GM21619 (cell line): ENCODE results near the gene HSPH1.
"Not testable (repeated sequence)": the region's sequence is repeated elsewhere in the genome, so short reads cannot be mapped to it uniquely, and the experiment has no call there.

Experiments used
- ATAC-seq: cut with Tn5 transposase; IDR thresholded peaks from one replicate; pipeline ENCODE4 v1.9.1; 2021; ENCODE audit not compliant: unreplicated experiment

Gene HSPH1

DNA sequence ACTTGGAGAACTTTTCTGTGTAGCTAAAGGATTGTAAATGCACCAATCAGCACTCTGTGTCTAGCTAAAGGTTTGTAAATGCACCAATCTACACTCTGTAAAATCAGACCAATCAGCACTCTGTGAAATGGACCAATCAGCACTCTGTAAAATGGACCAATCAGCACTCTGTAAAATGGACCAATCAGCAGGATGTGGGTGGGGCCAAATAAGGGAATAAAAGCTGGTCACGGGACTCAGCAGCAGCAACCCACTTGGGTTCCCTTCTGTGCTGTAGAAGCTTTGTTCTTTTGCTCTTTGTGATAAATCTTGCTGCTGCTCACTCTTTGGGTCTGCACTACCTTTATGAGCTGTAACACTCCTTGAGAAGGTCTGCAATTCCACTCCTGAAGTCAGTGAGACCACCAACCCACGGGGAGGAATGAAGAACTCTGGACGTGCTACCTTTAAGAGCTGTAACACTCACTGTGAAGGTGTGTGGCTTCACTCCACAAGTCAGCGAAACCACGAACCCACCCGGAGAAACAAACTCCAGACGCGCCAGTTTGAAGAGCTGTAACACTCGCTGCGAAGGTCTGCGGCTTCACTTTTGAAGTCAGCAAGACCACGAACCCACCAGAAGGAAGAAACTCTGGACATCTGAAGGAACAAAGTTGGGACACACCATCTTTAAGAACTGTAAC lies 16.2 kb upstream of the HSPH1 start:
- ATAC-seq = not testable (repeated sequence)

GRCh38 chr13:31175847-31176532 lies 14.3 kb upstream of the HSPH1 start:
- no peak for ATAC-seq

DNA sequence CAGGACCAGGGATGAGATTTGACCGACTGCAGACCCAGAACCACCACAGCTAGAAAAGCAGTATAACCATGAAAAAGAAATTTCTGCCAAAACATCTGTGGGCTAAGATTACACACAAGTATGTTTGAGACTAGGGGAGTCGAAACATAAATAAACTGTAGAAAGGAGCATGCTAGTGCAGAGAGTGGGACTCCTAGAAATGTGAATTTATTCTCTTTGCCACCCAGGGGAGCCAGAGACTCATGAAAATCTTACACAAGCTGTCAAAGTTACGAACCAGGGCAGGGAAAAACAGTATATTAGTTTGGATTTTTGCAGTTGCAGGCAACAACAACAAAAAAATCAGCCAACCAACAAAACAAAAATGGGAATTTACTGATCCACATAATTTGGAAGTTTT lies 12.3 kb upstream of the HSPH1 start:
- ATAC-seq = no peak

DNA sequence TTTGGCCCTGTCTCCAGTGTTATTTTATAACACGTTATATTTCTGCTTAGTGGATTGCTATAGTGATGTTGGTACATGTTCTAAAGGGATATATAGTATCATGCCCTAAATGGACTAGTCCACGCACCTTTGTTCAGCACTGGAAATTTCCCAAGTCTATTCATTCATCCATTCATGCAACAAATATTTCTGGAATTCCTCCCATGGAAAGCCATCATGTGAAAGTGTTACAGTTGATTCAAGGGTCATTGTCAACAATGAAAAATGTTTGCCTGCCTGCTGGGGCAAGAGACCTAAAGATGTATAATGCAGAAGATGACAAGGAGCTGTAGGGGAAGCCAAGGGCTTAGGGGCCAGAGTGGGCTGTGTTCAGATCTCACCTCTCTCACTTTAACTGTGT lies 10.8 kb upstream of the HSPH1 start:
- ATAC-seq = no peak

- ATAC-seq = no peak
Observed at GRCh38 chr13:31172001-31172400, 10.3 kb upstream of the HSPH1 start.

DNA sequence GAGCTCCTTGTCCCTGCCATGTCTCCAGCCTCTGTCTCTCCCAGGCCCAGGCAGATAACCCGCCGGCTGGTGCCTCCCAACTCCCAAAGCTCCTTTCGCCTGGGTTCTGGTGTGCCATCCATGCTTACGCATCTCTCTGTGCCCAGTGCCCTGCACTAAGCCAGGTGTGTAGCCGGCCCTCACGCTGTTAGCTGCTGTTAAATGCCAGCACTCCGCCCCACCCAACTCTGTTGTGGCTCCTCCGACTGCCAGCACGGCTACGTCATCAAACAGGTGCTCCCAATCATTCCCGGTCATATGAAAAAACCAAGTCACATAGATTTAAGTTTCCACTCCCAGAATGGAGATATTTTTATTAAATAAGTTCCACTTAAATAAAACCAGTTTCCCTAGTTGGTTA lies 7.0 kb upstream of the HSPH1 start:
- ATAC-seq = no peak

DNA sequence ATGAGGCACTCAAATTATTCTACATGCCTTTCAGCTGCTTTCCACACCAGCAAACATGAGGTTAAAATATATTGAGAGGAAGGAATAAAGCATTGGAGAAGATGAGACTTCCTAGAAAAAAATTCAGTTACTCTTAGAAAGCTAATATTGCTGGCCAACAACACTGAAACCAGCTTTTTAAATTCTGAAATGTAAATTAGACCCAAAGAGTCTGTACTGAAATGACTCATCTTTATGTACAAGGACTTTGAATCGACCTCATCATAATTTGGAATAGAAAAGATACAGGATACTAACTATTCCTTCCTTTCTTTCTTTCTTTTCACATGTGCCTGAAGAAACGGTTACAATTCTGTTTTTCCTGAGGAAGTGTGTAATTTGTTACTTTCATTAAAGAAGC lies 6.5 kb upstream of the HSPH1 start:
- ATAC-seq = peak; percentile 49

GRCh38 chr13:31167490-31167889 lies 5.8 kb upstream of the HSPH1 start:
- ATAC-seq = peak; percentile 65

- no peak for ATAC-seq
Observed at GRCh38 chr13:31166591-31166990, 4.9 kb upstream of the HSPH1 start.

DNA sequence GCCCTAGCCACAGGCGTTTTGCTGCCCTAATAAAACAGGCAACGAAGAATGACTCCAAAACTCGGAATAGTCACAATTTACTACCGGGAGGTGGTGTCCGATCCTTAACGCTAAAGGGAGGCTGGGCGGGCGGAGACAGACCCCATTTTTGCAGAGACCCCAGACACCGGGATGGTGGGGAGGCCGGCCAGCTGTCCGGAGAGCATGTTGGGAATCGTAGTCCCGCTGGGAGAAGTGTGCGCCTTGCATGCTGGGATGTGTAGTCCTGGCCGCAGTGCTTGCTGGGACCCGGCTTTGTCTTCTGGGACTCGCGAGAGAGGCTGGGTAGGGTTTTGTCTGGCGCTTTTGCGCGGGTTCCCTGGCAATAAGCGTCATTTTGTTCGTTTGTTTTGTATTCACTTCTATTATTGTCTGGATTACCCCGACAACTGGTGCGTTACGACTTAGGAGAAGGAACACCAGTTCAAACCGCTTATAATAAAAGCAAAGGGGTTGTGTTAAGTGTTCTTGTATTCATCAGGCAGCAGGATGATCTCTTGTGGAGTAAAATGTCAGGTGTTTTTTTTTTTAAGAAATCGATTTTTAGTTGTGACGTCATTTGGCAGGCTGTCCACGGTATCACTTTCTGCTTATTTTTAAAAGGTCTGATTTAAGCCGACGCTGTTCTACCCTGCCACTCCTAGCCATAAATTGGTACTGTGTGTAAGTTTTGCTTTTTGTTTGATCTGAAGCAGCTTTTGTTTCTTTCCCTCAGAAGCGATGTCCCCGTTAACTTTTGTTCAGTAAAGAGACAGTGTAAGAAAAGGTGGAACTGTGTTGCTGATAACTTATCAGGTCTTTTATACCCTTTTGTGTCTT lies 676 bp upstream of the HSPH1 start:
- ATAC-seq = peak; percentile 77

DNA sequence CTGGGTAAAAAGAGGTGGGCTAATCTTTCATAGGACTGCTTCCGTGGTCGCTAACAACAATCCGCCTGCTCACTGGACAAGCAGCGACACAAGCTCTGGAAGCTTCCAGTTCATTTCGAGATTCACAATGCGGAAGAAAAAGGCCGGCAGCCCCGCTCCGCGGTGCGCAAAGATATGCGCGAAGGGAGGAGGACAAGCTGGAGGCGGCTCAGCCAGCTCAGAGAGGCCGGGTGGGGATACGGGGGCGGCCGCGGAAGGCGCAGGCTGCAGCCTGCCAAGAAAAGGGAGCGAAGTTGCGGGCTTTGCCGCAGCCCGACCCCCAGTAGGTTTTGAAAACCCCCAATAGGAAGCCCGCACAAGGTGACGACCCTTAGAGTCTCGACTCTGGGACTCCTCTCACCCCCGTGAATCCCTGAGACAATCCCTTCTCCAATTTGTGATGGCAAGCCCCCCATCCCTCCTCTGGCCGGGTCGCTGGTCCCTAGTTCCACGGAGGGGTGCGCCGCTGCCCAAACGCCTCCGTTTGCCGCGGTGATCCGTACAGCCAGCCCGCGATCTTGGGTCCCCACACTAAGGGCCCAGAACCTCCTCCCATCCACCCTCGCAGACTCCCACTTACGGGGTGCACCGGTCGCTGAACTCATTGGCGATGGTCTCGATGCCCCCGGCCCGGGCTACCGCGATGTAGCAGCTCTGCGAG lies 697 bp downstream of the HSPH1 start:
- ATAC-seq = peak; percentile 25

DNA sequence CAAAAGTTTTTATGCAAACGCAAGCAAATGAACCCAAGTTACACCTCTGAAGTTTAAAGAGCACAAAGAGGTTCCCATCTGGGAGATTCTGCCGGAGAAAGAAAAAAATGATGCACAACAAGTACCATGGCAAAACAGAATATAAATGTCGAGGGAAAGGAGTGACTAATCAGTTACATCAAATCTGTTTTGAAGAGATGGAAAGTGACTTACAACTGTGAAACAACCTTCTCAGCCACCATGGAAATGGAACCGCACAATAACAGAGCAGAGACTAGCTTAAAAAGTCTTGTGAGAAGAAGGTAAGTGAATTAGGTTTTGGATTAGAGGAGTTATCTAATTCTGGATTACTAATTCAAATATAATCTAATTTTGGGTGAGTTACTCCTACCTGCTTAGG lies 2.4 kb downstream of the HSPH1 start:
- no peak for ATAC-seq

GRCh38 chr13:31154939-31155338 lies 6.8 kb downstream of the HSPH1 start:
- no peak for ATAC-seq

DNA sequence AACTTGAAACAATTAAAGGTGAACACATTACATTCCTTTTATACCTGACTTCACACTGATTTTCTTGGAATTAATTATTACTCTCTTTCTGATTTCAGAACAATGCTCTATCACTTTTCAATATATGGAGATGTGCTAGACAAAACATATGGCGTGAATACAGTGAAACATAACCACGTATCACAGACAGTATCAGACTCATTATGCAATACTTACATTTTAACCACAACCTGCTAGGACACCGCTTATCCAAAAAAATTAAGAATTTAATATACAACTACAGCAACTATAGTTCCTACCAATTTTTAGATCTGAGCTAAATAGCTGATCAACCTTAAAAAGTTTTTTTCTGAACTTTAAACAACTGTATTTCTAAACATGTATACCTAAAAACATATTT lies 9.9 kb downstream of the HSPH1 start:
- ATAC-seq = no peak

DNA sequence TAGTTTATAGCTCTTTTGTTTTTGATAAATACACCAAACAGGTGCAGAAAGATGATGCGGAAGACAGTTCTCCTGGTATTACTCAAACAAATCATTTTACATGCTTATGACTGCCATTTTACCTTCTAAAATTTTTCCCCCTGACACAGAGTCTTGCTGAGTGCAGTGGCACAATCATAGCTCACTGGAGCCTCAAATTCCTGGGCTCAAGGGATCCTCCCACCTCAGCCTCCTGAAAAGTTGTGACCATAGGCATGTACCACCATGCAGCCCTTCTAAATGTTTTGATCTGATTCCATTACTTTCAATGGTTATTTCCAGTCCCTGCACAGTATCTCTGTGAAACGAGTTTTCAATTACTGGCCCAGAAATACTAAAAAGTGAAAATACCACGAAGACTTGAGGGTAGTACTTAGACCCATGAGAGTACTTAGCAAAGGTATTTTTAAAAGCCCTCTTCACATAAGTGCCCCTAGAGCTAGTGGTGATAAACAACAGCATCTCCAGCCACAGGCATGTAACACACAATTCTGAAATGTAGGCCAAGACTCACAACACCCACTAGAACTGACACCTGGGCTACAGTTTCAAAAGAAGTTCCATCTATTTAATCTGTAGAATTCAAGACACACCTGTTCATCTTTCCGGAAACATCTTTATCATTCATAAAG lies 11.3 kb downstream of the HSPH1 start:
- no peak for ATAC-seq

- no peak for ATAC-seq
Observed at GRCh38 chr13:31149604-31150003, 12.1 kb downstream of the HSPH1 start.

- no peak for ATAC-seq
Observed at GRCh38 chr13:31145417-31145816, 16.3 kb downstream of the HSPH1 start.

DNA sequence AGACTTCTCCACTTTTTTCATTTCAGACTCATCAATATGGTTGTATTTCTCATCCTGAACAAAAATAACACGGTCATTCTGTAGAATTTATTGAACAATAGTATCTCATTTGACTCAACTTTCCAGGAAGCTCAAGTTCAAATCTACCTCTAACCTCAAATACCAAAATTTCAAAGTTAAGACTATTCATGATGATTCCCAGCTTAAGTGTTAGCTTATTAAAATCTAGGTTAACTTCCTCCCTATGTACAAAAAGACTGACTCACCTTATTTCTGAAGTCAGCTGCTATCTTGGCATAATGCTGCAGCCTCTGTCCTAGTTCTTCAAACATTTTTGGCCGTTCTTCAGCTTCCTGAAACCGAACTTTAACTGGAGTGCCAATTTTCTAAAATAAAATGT lies 23.2 kb downstream of the HSPH1 start:
- no peak for ATAC-seq

DNA sequence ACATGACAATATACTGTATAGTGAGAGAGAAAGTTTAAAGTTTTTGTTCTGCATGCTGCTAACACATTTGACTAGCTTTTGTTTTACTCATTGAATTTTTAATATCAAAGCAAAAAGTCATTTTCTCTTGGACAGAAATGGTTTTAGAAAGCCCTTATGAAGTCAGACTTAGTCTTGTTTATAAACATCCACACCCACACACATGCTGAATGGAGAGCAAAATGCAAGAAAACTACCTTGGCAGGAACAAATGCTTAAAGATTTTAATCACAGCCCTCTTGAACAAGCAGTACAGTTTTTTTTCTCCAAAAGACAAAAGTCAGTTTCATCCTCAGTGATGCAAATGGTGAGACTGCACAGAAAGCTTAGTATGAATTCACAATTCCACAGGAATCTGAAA lies 25.0 kb downstream of the HSPH1 start:
- no peak for ATAC-seq

DNA sequence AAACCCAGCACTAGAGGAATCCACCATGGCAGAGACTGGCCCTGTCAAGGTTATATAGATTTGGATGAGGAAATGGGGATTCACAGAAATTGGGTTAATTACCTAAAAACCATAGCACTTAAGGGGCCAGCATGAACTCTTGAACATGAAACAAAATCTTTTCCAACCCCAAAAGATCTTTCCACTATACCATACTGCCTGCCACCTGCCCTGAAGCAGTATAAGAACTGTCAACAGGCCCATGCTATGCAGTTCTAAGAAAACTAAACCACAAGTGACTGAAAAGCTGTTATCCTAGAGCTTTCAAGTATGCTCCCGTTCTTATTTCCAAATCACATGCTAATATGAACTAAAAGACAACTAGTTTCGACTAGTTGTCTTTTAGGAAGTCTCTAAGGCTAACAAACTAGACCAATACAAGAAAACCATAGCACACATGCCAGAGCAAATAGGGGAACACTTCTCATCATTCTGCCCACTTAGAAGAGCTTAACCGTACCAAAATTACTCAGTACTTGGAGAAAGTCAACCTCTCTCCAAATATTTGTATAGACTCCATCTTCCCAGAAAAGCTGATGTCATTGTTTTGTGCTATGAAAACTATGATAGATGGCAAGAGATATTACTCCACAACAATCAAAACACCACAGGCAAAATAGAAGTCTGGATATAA lies 27.5 kb downstream of the HSPH1 start:
- no peak for ATAC-seq
